Measurements from ENCODE around the gene TKT. TPM values are rescaled to one million over a fixed set of nuclear protein-coding genes. Genes with fewer than 3 reads are reported as not detected.

TKT gene
- total and polyA plus RNA-seq, 2 of the 8 experiments (the other 6 are each of a cell fraction or from before 2014, with no cell fraction given) = 418 to 986 TPM

DNA sequence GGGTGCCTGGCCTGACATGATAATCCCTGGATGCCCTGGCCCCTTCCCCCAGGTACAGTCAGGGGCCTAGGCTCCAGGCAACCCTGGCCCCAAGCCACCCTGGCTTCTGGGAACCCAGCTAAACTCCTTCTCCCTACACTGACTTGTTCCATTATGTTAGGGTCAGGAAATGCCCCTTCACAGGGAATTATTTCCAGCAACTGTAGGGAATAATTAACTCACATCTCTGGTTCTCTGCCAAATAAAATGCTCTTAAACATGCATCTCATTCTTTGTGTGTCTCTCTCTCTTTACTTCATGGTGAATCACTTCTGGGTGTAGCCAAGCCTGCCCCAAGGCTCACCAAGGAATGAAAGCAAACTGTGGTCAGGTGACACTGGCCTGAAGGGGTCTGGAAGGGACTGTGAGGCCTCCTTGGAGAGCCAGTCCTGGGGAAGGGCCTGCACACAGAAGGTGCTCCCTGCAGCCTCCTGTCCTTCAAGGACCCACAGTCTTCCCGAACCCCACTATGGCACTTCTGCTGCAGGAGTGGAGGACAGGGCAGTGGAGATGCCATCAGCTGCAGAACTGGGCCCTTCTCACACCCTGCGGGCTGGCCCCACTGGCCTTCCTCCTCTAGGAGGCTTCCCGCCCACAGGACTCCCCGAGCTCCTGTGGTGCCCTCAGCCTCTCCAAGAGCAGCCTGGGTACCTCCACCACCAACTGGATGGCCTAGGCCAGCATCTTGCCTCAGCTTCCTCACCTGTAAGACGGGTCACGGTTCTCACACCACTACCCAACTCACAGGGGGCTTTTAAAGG, 17.6 kb downstream of the TKT start:
- no peaks in the 10 kb centered on the region for H3K27me3 ChIP-seq (replicated peaks in 1 of 4; ENCODE audit: control insufficient read depth in 3 of 4, extremely low read depth in 1 of 4, insufficient read depth in 3 of 4, low read length in 3 of 4)
- H3K4me2 ChIP-seq (ENCODE audit: insufficient read depth in 1 of 2, low read depth in 2 of 2, low read length in 2 of 2) = no peak overlapping the region
- H3K79me2 ChIP-seq (ENCODE audit: control insufficient read depth in 1 of 2, insufficient read depth in 2 of 2, low read length in 2 of 2) = peaks cover under 1 to 50% of the 10 kb centered on the region in 2 experiments; a peak in 3 of 4 replicates
- ChIA-PET CTCF (ENCODE audit: partially characterized antibody) (interaction anchor here (1.9 to 9.0 kb wide), 2 partner anchors 10 to 16 kb away, joined by 9 to 68 read pairs; no protein-coding TSS in a partner anchor), POLR2A (ENCODE audit: partially characterized antibody) (interaction anchor here (5.5 to 28.5 kb wide), 2 partner anchors 12 to 15 kb away, joined by 32 to 449 read pairs; partner anchors contain the start of gene TKT)
- H3K4me1 ChIP-seq (replicated peaks in 1 of 4; ENCODE audit: control insufficient read depth in 3 of 4, insufficient read depth in 4 of 4, low read length in 3 of 4) = peaks cover 1 to 10% (median 4%) of the 10 kb centered on the region in 4 experiments
- H2BK20ac ChIP-seq (ENCODE audit: low read length) = no peak overlapping the region
- H3K23me2 ChIP-seq (ENCODE audit: low read depth, low read length) = no peaks in the 10 kb centered on the region
- peak overlapping the region; percentile 35; the same call in 1 of the 2 replicates for H4K8ac ChIP-seq (ENCODE audit: extremely low read depth, insufficient read depth, low read length)
- H3K56ac ChIP-seq (replicated peaks; ENCODE audit: insufficient read length, low read depth, low read length) = no peak overlapping the region
- DNase-seq (ENCODE audit: low read depth in 1 of 2, low spot score in 2 of 2) (no peak), FAIRE-seq (no peak)
- no peak overlapping the region for H2BK12ac ChIP-seq (ENCODE audit: low read depth, low read length)
- peaks cover 29 to 57% of the 10 kb centered on the region in 2 experiments for H4K20me1 ChIP-seq (replicated peaks in 1 of 2; ENCODE audit: control insufficient read depth in 1 of 2, insufficient read depth in 2 of 2, low read length in 2 of 2)
- no peak overlapping the region for H3K4me3 ChIP-seq (ENCODE audit: extremely low read depth in 1 of 4, insufficient read depth in 2 of 4, low read depth in 3 of 4, low read length in 4 of 4)
- H3K27ac ChIP-seq (ENCODE audit: low read depth, low read length) = no peak overlapping the region
- no peak for TF ChIP-seq BCL11A (IDR thresholded peaks at IDR 0.05; ENCODE audit: low read depth in 2 of 2, low read length in 2 of 2)
- no peak for TF ChIP-seq TAF1 (IDR thresholded peaks at IDR 0.05; ENCODE audit: low read depth, low read length)
- TF ChIP-seq SAP30 (IDR thresholded peaks at IDR 0.05; ENCODE audit: insufficient read depth, insufficient replicate concordance, low read length) = no peak
- TF ChIP-seq CTCF (IDR thresholded peaks at IDR 0.05; ENCODE audit: control extremely low read depth in 1 of 3, insufficient read depth in 1 of 3, low read depth in 1 of 3, low read length in 3 of 3) = no peak
- TF ChIP-seq RFX5 (IDR thresholded peaks at IDR 0.05; ENCODE audit: borderline replicate concordance, low read depth, low read length) = no peak
- no peak overlapping the region for H3K18ac ChIP-seq (ENCODE audit: extremely low read depth, low read length)
- no peak overlapping the region for H2BK120ac ChIP-seq (replicated peaks; ENCODE audit: low read depth, low read length)
- H3K23ac ChIP-seq (ENCODE audit: insufficient read length) = no peak overlapping the region
- H2BK15ac ChIP-seq (ENCODE audit: low read length) = no peak overlapping the region
- no peak overlapping the region for H4K91ac ChIP-seq (replicated peaks; ENCODE audit: insufficient read length, low read length)
- H2AK5ac ChIP-seq (ENCODE audit: low read depth, low read length) = no peak overlapping the region
- peak overlapping the region; percentile 56; the same call in 1 of the 2 replicates for H2BK5ac ChIP-seq (ENCODE audit: low read depth, low read length)
- peaks cover 25% of the 10 kb centered on the region for H3K79me1 ChIP-seq (ENCODE audit: low read depth, low read length)
- no peaks in the 10 kb centered on the region for H3K9me3 ChIP-seq (ENCODE audit: insufficient read depth in 2 of 2, low read depth in 1 of 2, low read length in 1 of 2)
- 95% methylated on average over 6 of the region's 6 CpGs; no CpG with 5 or more reads in 1 of the 2 experiments for WGBS, 2 experiments (ENCODE audit: extremely low coverage in 1 of 2, insufficient coverage in 1 of 2, insufficient read length in 1 of 2, insufficient replicate concordance in 2 of 2, low coverage in 1 of 2, low lambda C conversion rate in 2 of 2, missing lambda C conversion rate in 1 of 2)
- H3K14ac ChIP-seq (ENCODE audit: insufficient read length) = no peak overlapping the region
- no peak overlapping the region for H3K9ac ChIP-seq (replicated peaks in 1 of 4; ENCODE audit: extremely low read depth in 1 of 4, low read depth in 3 of 4, low read length in 3 of 4)
- H2AFZ ChIP-seq (ENCODE audit: low read length) = no peak overlapping the region
- H3K4ac ChIP-seq (replicated peaks; ENCODE audit: insufficient read length, low read depth, low read length) = no peak overlapping the region
- peaks cover 53 to 82% (median 77%) of the 10 kb centered on the region in 4 experiments for H3K36me3 ChIP-seq (ENCODE audit: control insufficient read depth in 2 of 4, insufficient read depth in 4 of 4, low read length in 3 of 4)
- no peak overlapping the region for H4K5ac ChIP-seq (ENCODE audit: insufficient read length, low read depth, low read length)

Data from H1 (cell line).